ENCODE results near the gene TMEM176A.

Gene TMEM176A

GRCh38 chr7:150801946-150802771, 1.6 kb downstream of the TMEM176A start:
- TF ChIP-seq ZNF8 (CRISPR knock-in tag; IDR thresholded peaks at IDR 0.05) (no peak), GLIS3 (CRISPR knock-in tag; IDR thresholded peaks at IDR 0.05) (no peak), TOX (CRISPR knock-in tag; IDR thresholded peaks at IDR 0.05; ENCODE audit: borderline replicate concordance) (no peak), CREB5 (CRISPR knock-in tag; IDR thresholded peaks at IDR 0.05; ENCODE audit: low read depth) (no peak), ZNF70 (CRISPR knock-in tag; IDR thresholded peaks at IDR 0.05) (no peak), OSR1 (CRISPR knock-in tag; IDR thresholded peaks at IDR 0.05) (no peak), TSHZ2 (CRISPR knock-in tag; IDR thresholded peaks at IDR 0.05) (no peak), ZFP30 (CRISPR knock-in tag; IDR thresholded peaks at IDR 0.05) (no peak), TCF4 (CRISPR knock-in tag; IDR thresholded peaks at IDR 0.05; ENCODE audit: borderline replicate concordance) (no peak), ARNTL (CRISPR knock-in tag; IDR thresholded peaks at IDR 0.05; ENCODE audit: borderline replicate concordance, low read depth) (no peak), BACH2 (CRISPR knock-in tag; IDR thresholded peaks at IDR 0.05; ENCODE audit: borderline replicate concordance) (no peak), ESRRG (CRISPR knock-in tag; IDR thresholded peaks at IDR 0.05) (no peak), PPARA (CRISPR knock-in tag; IDR thresholded peaks at IDR 0.05; ENCODE audit: borderline replicate concordance) (no peak), ZC3H10 (CRISPR knock-in tag; IDR thresholded peaks at IDR 0.05) (no peak), CSRNP3 (CRISPR knock-in tag; IDR thresholded peaks at IDR 0.05) (no peak), CSDC2 (CRISPR knock-in tag; IDR thresholded peaks at IDR 0.05) (no peak)
- ATAC-seq, result no peak

GRCh38 chr7:150803161-150803860, 2.7 kb downstream of the TMEM176A start:
- ATAC-seq, result no peak
- no peak for TF ChIP-seq ZNF70 (CRISPR knock-in tag; IDR thresholded peaks at IDR 0.05)
- no peak for TF ChIP-seq TOX (CRISPR knock-in tag; IDR thresholded peaks at IDR 0.05; ENCODE audit: borderline replicate concordance)
- no peak for TF ChIP-seq TCF4 (CRISPR knock-in tag; IDR thresholded peaks at IDR 0.05; ENCODE audit: borderline replicate concordance)
- TF ChIP-seq ISL1 (CRISPR knock-in tag; IDR thresholded peaks at IDR 0.05), result no peak
- no peak for TF ChIP-seq PPARA (CRISPR knock-in tag; IDR thresholded peaks at IDR 0.05; ENCODE audit: borderline replicate concordance)
- no peak for TF ChIP-seq ZNF565 (CRISPR knock-in tag; conservative IDR thresholded peaks at IDR 0.05; ENCODE audit: low read depth)
- no peak for TF ChIP-seq PATZ1 (CRISPR knock-in tag; IDR thresholded peaks at IDR 0.05; ENCODE audit: borderline replicate concordance)
- no peak for TF ChIP-seq ZFP30 (CRISPR knock-in tag; IDR thresholded peaks at IDR 0.05)
- no peak for TF ChIP-seq ZC3H10 (CRISPR knock-in tag; IDR thresholded peaks at IDR 0.05)

GRCh38 chr7:150804802-150805201, 4.2 kb downstream of the TMEM176A start:
- TF ChIP-seq TCF4 (CRISPR knock-in tag; IDR thresholded peaks at IDR 0.05; ENCODE audit: borderline replicate concordance) (no peak), ZFP3 (CRISPR knock-in tag; IDR thresholded peaks at IDR 0.05) (no peak), ZNF8 (CRISPR knock-in tag; IDR thresholded peaks at IDR 0.05) (no peak), PPARA (CRISPR knock-in tag; IDR thresholded peaks at IDR 0.05; ENCODE audit: borderline replicate concordance) (no peak), CREB5 (CRISPR knock-in tag; IDR thresholded peaks at IDR 0.05; ENCODE audit: low read depth) (no peak), BACH2 (CRISPR knock-in tag; IDR thresholded peaks at IDR 0.05; ENCODE audit: borderline replicate concordance) (no peak), POU6F1 (CRISPR knock-in tag; IDR thresholded peaks at IDR 0.05; ENCODE audit: borderline replicate concordance, low read depth) (no peak), ESRRG (CRISPR knock-in tag; IDR thresholded peaks at IDR 0.05) (no peak), SNAI2 (CRISPR knock-in tag; IDR thresholded peaks at IDR 0.05) (no peak), ISL1 (CRISPR knock-in tag; IDR thresholded peaks at IDR 0.05) (no peak)

More at GRCh38 chr7:150804802-150805201, 4.2 kb downstream of the TMEM176A start:
- ATAC-seq, result no peak

Data from SK-N-SH treated with all-trans-retinoic acid at 6 μM for 48 hours (cell line).